Testis (tissue), 3 donors: ENCODE results near the gene ACSF2. TPM values are rescaled to one million over a fixed set of nuclear protein-coding genes. Genes with fewer than 3 reads are reported as not detected.

Experiments used
- DNase-seq: peaks from one replicate; pipeline ENCODE4 v3.0.0-alpha.2; 2019
- H3K27ac ChIP-seq, 2 donors: fragments of 200-600 bp; sonication (generic); one replicate each; pipeline ENCODE4 v1.5.1; 2019
- H3K27me3 ChIP-seq: fragments of 200-600 bp; sonication (generic); one replicate; pipeline ENCODE4 v1.5.1; 2019
- H3K36me3 ChIP-seq: fragments of 200-600 bp; sonication (generic); one replicate; pipeline ENCODE4 v1.5.1; 2017; ENCODE audit warnings: low read depth; ENCODE audit errors: missing control alignments
- H3K4me1 ChIP-seq: fragments of 200-600 bp; sonication (generic); one replicate; pipeline ENCODE4 v1.5.1; 2019
- H3K4me3 ChIP-seq, 2 donors: fragments of 200-600 bp; sonication (generic); one replicate each; pipeline ENCODE4 v1.5.1; 2017 to 2019
- H3K9me3 ChIP-seq: fragments of 200-600 bp; sonication (generic); one replicate; pipeline ENCODE4 v1.5.1; 2017
- CTCF ChIP-seq, 3 experiments: fragments of 450-650 bp in 2 of 3; fragments of 200-600 bp in 1 of 3; sonication (generic) in 1 of 3; IDR thresholded peaks; one replicate each; pipeline ENCODE4 v1.5.1; 2016 to 2019; ENCODE audit warnings: antibody characterized with exemption in 3 of 3, mild to moderate bottlenecking in 2 of 3, moderate library complexity in 1 of 3
- POLR2A ChIP-seq: fragments of 450-650 bp; IDR thresholded peaks from one replicate; pipeline ENCODE4 v1.6.1; 2017; ENCODE audit warnings: antibody characterized with exemption, mild to moderate bottlenecking, moderate library complexity
- WGBS, 2 donors: methylation state at CpG; one replicate each; pipeline ENCODE4 v1.1.5; 2018; 5-methylcytosine and 5-hydroxymethylcytosine counted together
- intact Hi-C: fragments of 100-400 bp; cut with DNase I; formaldehyde crosslinking; loops from one replicate; pipeline ENCODE4 v1.15.1; 2023; ENCODE audit warnings: low total_unique reads
- polyA plus RNA-seq: library from polyadenylated mRNA; stranded (reverse); fragments of 350-450 nt; fragmentation: Illumina TruSeq; extraction: RNeasy Lipid Tissue Mini Kit (QIAGEN cat#74804); gene quantifications from one replicate; pipeline ENCODE4 v1.2.3, GENCODE V29; 2014; ENCODE audit warnings: low read depth, low replicate concordance; ENCODE audit not compliant: insufficient read depth
- total RNA-seq, 2 donors: library from RNA; depleted of rRNA; stranded (reverse); fragments of >200 nt; gene quantifications; one replicate each; pipeline ENCODE4 v1.2.3, GENCODE V29; 2016

The ACSF2 gene
- total and polyA plus RNA-seq, 3 donors from 2014 or later = 37.7 to 60.1 (median 39.4) TPM

GRCh38 chr17:50514936-50515702 lies 89.1 kb downstream of the ACSF2 start:
- WGBS, 2 donors = 50 to 56% methylated on average over 6 of the region's 6 CpGs
- intact Hi-C loops = no loop called here
- Histone ChIP-seq H3K4me3 (no peak overlapping the region), H3K9me3 (no peaks in the 10 kb centered on the region), H3K27ac (peak overlapping the region in 1 of 2 donors; percentile 70), H3K27me3 (no peaks in the 10 kb centered on the region), H3K4me1 (peaks cover 58% of the 10 kb centered on the region), H3K36me3 (no peaks in the 10 kb centered on the region)
- DNase-seq = peak; percentile 69
- TF ChIP-seq CTCF (IDR thresholded peaks at IDR 0.05) (no peak), POLR2A (no peak)

- no peaks in the 10 kb centered on the region for H3K9me3 ChIP-seq
- no peaks in the 10 kb centered on the region for H3K36me3 ChIP-seq
- DNase-seq = no peak
- H3K27me3 ChIP-seq = no peaks in the 10 kb centered on the region
- TF ChIP-seq CTCF (IDR thresholded peaks at IDR 0.05) = no peak
- TF ChIP-seq POLR2A = no peak
- H3K27ac ChIP-seq = no peak overlapping the region
- peaks cover 47% of the 10 kb centered on the region for H3K4me1 ChIP-seq
- intact Hi-C loops = no loop called here
- H3K4me3 ChIP-seq = no peak overlapping the region
- 85 to 86% methylated on average over 4 of the region's 4 CpGs for WGBS, 2 donors
Measured at GRCh38 chr17:50517011-50517410, 91.0 kb downstream of the ACSF2 start.

GRCh38 chr17:50517504-50518383 lies 91.7 kb downstream of the ACSF2 start:
- no peaks in the 10 kb centered on the region for H3K36me3 ChIP-seq
- TF ChIP-seq POLR2A (no peak), CTCF (IDR thresholded peaks at IDR 0.05) (no peak)
- no peaks in the 10 kb centered on the region for H3K27me3 ChIP-seq
- H3K27ac ChIP-seq = peak overlapping the region; percentile 66 to 82
- H3K4me1 ChIP-seq = peaks cover 44% of the 10 kb centered on the region
- intact Hi-C loops = no loop called here
- DNase-seq = no peak
- WGBS, 2 donors = 89 to 90% methylated on average over 7 to 8 of the region's 8 CpGs
- no peaks in the 10 kb centered on the region for H3K9me3 ChIP-seq
- H3K4me3 ChIP-seq = no peak overlapping the region

GRCh38 chr17:50518384-50519023 lies 92.5 kb downstream of the ACSF2 start:
- H3K27me3 ChIP-seq = no peaks in the 10 kb centered on the region
- intact Hi-C loops = no loop called here
- 45 to 76% methylated on average over 12 to 13 of the region's 13 CpGs for WGBS, 2 donors
- TF ChIP-seq CTCF (IDR thresholded peaks at IDR 0.05) = no peak
- no peak for TF ChIP-seq POLR2A
- H3K36me3 ChIP-seq = no peaks in the 10 kb centered on the region
- peaks cover 41% of the 10 kb centered on the region for H3K4me1 ChIP-seq
- H3K27ac ChIP-seq = peak overlapping the region; percentile 66 to 82
- DNase-seq = peak; percentile 60
- H3K4me3 ChIP-seq = no peak overlapping the region
- no peaks in the 10 kb centered on the region for H3K9me3 ChIP-seq
